H9 (cell line): ENCODE results near the gene TRAP1. TPM values are rescaled to one million over a fixed set of nuclear protein-coding genes. Genes with fewer than 3 reads are reported as not detected.
"Not testable (repeated sequence)": the region's sequence is repeated elsewhere in the genome, so short reads cannot be mapped to it uniquely, and the experiment has no call there.

Experiments
- DNase-seq: peaks from one replicate; pipeline ENCODE4 v3.0.0-alpha.2; 2017
- H2AFZ ChIP-seq: one replicate; pipeline ENCODE4 v1.6.1; 2013; ENCODE audit warnings: mild to moderate bottlenecking, low read length, control low read depth, moderate library complexity
- H2AK5ac ChIP-seq: 2 replicates; pipeline ENCODE4 v1.6.1; 2013; ENCODE audit warnings: low read length, control low read depth, mixed read lengths; ENCODE audit not compliant: insufficient read length
- H2BK120ac ChIP-seq: one replicate; pipeline ENCODE4 v1.6.1; 2013; ENCODE audit warnings: low read depth, mild to moderate bottlenecking, low read length, control low read depth, inconsistent platforms; ENCODE audit not compliant: poor library complexity, severe bottlenecking
- H2BK12ac ChIP-seq: 2 replicates; pipeline ENCODE4 v1.6.1; 2013; ENCODE audit warnings: low read length, control low read depth, mixed read lengths, low read depth; ENCODE audit not compliant: insufficient read length
- H2BK15ac ChIP-seq: 2 replicates; pipeline ENCODE4 v1.6.1; 2013; ENCODE audit warnings: low read depth, low read length, control low read depth
- H2BK20ac ChIP-seq: one replicate; pipeline ENCODE4 v1.6.1; 2013; ENCODE audit warnings: low read depth, mild to moderate bottlenecking, low read length, control low read depth, inconsistent platforms; ENCODE audit not compliant: poor library complexity, severe bottlenecking
- H2BK5ac ChIP-seq: 2 replicates; pipeline ENCODE4 v1.6.1; 2013; ENCODE audit warnings: low read length, control low read depth, mixed read lengths; ENCODE audit not compliant: insufficient read length
- H3K14ac ChIP-seq: 2 replicates; pipeline ENCODE4 v1.6.1; 2013; ENCODE audit warnings: low read length, control low read depth; ENCODE audit not compliant: insufficient read depth
- H3K18ac ChIP-seq: 2 replicates; pipeline ENCODE4 v1.6.1; 2013; ENCODE audit warnings: low read depth, mild to moderate bottlenecking, mixed read lengths, low read length, control low read depth; ENCODE audit not compliant: insufficient read length
- H3K23ac ChIP-seq: 2 replicates; pipeline ENCODE4 v1.6.1; 2013; ENCODE audit warnings: low read length, control low read depth, mixed read lengths, low read depth; ENCODE audit not compliant: insufficient read length
- H3K23me2 ChIP-seq: 2 replicates; pipeline ENCODE4 v1.6.1; 2013; ENCODE audit warnings: low read depth, mild to moderate bottlenecking, mixed read lengths, low read length, control low read depth; ENCODE audit not compliant: insufficient read length, poor library complexity, severe bottlenecking
- H3K27ac ChIP-seq: 2 replicates; pipeline ENCODE4 v1.5.1; 2013; ENCODE audit warnings: low read length, control low read depth, mixed read lengths, low read depth; ENCODE audit not compliant: insufficient read length
- H3K27me3 ChIP-seq: 2 replicates; pipeline ENCODE4 v1.6.1; 2013; ENCODE audit warnings: low read length, control low read depth, inconsistent platforms; ENCODE audit not compliant: insufficient read depth
- H3K4ac ChIP-seq: 2 replicates; pipeline ENCODE4 v1.6.1; 2013; ENCODE audit warnings: low read depth, mild to moderate bottlenecking, control low read depth, inconsistent platforms, low read length, moderate library complexity
- H3K4me1 ChIP-seq: 2 replicates; pipeline ENCODE4 v1.6.1; 2013; ENCODE audit warnings: low read length, control low read depth, inconsistent platforms; ENCODE audit not compliant: insufficient read depth
- H3K4me2 ChIP-seq: 2 replicates; pipeline ENCODE4 v1.6.1; 2013; ENCODE audit warnings: low read length, control low read depth, mixed read lengths; ENCODE audit not compliant: insufficient read length, insufficient read depth
- H3K56ac ChIP-seq: 2 replicates; pipeline ENCODE4 v1.6.1; 2013; ENCODE audit warnings: low read depth, mild to moderate bottlenecking, mixed read lengths, low read length, control low read depth; ENCODE audit not compliant: insufficient read length
- H3K79me1 ChIP-seq: 2 replicates; pipeline ENCODE4 v1.6.1; 2013; ENCODE audit warnings: low read depth, mild to moderate bottlenecking, moderate library complexity, low read length, control low read depth, inconsistent platforms; ENCODE audit not compliant: insufficient read depth, poor library complexity, severe bottlenecking
- H3K79me2 ChIP-seq: 2 replicates; pipeline ENCODE4 v1.6.1; 2013; ENCODE audit warnings: low read length, control low read depth, inconsistent platforms; ENCODE audit not compliant: insufficient read depth
- H3K9ac ChIP-seq: 2 replicates; pipeline ENCODE4 v1.6.1; 2013; ENCODE audit warnings: low read length, control low read depth, mixed read lengths; ENCODE audit not compliant: insufficient read length; ENCODE audit errors: extremely low read depth
- H3K9me3 ChIP-seq: one replicate; pipeline ENCODE4 v1.6.1; 2013; ENCODE audit warnings: low read depth, low read length, inconsistent platforms; ENCODE audit not compliant: control insufficient read depth
- H3T11ph ChIP-seq: one replicate; pipeline ENCODE4 v1.6.1; 2013; ENCODE audit warnings: mild to moderate bottlenecking, low read length, control low read depth, inconsistent platforms
- H4K20me1 ChIP-seq: one replicate; pipeline ENCODE4 v1.6.1; 2013; ENCODE audit not compliant: control insufficient read depth, insufficient read length, insufficient read depth
- H4K5ac ChIP-seq: 2 replicates; pipeline ENCODE4 v1.6.1; 2013; ENCODE audit warnings: low read depth, mild to moderate bottlenecking, mixed read lengths, low read length, control low read depth; ENCODE audit not compliant: insufficient read length
- H4K8ac ChIP-seq: replicated peaks from 2 replicates; pipeline ENCODE4 v1.6.1; 2013; ENCODE audit warnings: low read length, control low read depth, mixed read lengths, low read depth; ENCODE audit not compliant: insufficient read length
- H4K91ac ChIP-seq: 2 replicates; pipeline ENCODE4 v1.6.1; 2013; ENCODE audit warnings: low read depth, mild to moderate bottlenecking, moderate library complexity, mixed read lengths, low read length, control low read depth; ENCODE audit not compliant: insufficient read length
- H3K27ac Mint-ChIP-seq, 3 experiments: 2 replicates in 2 of 3; 3 replicates in 1 of 3; pipeline ENCODE4 v1.8.0; 2020 to 2021; ENCODE audit warnings: mixed read lengths in 3 of 3, mild to moderate bottlenecking in 1 of 3, moderate library complexity in 1 of 3
- H3K27me3 Mint-ChIP-seq: 2 replicates; pipeline ENCODE4 v1.8.0; 2021; ENCODE audit warnings: low read depth, mild to moderate bottlenecking, moderate library complexity, mixed read lengths
- H3K36me3 Mint-ChIP-seq, 3 experiments: 2 replicates in 2 of 3; 3 replicates in 1 of 3; pipeline ENCODE4 v1.8.0; 2020 to 2021; ENCODE audit warnings: low read depth in 3 of 3, mixed read lengths in 3 of 3; ENCODE audit not compliant: insufficient read depth in 1 of 3
- H3K4me1 Mint-ChIP-seq, 2 experiments: 2 replicates each; pipeline ENCODE4 v1.8.0; 2020; ENCODE audit warnings: mixed read lengths in 2 of 2
- H3K4me3 Mint-ChIP-seq, 2 experiments: 2 replicates in 1 of 2; 3 replicates in 1 of 2; pipeline ENCODE4 v1.8.0; 2020 to 2021; ENCODE audit warnings: mild to moderate bottlenecking in 2 of 2, mixed read lengths in 2 of 2, moderate library complexity in 1 of 2
- H3K9me3 Mint-ChIP-seq, 2 experiments: 2 replicates in 1 of 2; 3 replicates in 1 of 2; pipeline ENCODE4 v1.8.0; 2020; ENCODE audit warnings: mild to moderate bottlenecking in 2 of 2, mixed read lengths in 2 of 2, moderate library complexity in 1 of 2
- CTCF ChIP-seq: fragments of 200-600 bp; sonication (generic); conservative IDR thresholded peaks from 3 replicates; pipeline ENCODE4 v1.8.0; 2021; ENCODE audit warnings: antibody characterized with exemption, mild to moderate bottlenecking
- WGBS: extraction: QIAGEN DNeasy Blood & Tissue Kit; methylation state at CpG from one replicate; pipeline ENCODE4 v1.1.7; 2013; ENCODE audit warnings: missing lambda C conversion rate, low lambda C conversion rate, mixed read lengths; ENCODE audit not compliant: insufficient read length; ENCODE audit errors: extremely low coverage; 5-methylcytosine and 5-hydroxymethylcytosine counted together
- total RNA-seq: library from RNA; stranded (reverse); gene quantifications from 2 replicates; pipeline ENCODE4 v1.2.1, GENCODE V29; 2021

TRAP1 gene
- total RNA-seq, 1 experiment from 2014 or later = 211 TPM

- Mint-ChIP-seq H3K9me3 (no peaks in the 10 kb centered on the region; a peak in 1 of 5 replicates), H3K36me3 (peaks cover 5 to 35% (median 19%) of the 10 kb centered on the region in 3 experiments; a peak in 6 of 7 replicates), H3K27me3 (no peaks in the 10 kb centered on the region; the same call in none of the 2 replicates), H3K4me1 (peaks cover 31 to 34% of the 10 kb centered on the region in 2 experiments), H3K27ac (no peak overlapping the region), H3K4me3 (peak overlapping the region; percentile 6 to 36; a peak in 4 of 5 replicates)
- no peaks in the 10 kb centered on the region for H3K9me3 ChIP-seq
- no peak overlapping the region for H3T11ph ChIP-seq
- no peaks in the 10 kb centered on the region for H4K20me1 ChIP-seq
- H3K79me2 ChIP-seq = peaks cover 20% of the 10 kb centered on the region; the same call in 1 of the 2 replicates
- no peak overlapping the region for H2BK15ac ChIP-seq
- no peak for DNase-seq
- no peak overlapping the region for H2BK5ac ChIP-seq
- H2BK12ac ChIP-seq = no peak overlapping the region
- no peak overlapping the region for H3K56ac ChIP-seq
- no peak overlapping the region for H2AFZ ChIP-seq
- no peak overlapping the region for H4K5ac ChIP-seq
- H2BK120ac ChIP-seq = no peak overlapping the region
- H3K23ac ChIP-seq = no peak overlapping the region
- peaks cover 8% of the 10 kb centered on the region for H3K23me2 ChIP-seq
- no peak for TF ChIP-seq CTCF
- H3K4me1 ChIP-seq = no peaks in the 10 kb centered on the region; the same call in 1 of the 2 replicates
- no peak overlapping the region for H3K18ac ChIP-seq
- no peak overlapping the region for H4K8ac ChIP-seq
- H2AK5ac ChIP-seq = no peak overlapping the region
- no peak overlapping the region for H2BK20ac ChIP-seq
- no peak overlapping the region for H3K14ac ChIP-seq
- H4K91ac ChIP-seq = no peak overlapping the region
- H3K4me2 ChIP-seq = no peak overlapping the region
- no peak overlapping the region for H3K4ac ChIP-seq
- H3K27me3 ChIP-seq = no peaks in the 10 kb centered on the region
- H3K27ac ChIP-seq = no peak overlapping the region
- H3K9ac ChIP-seq = no peak overlapping the region
- no CpG with 5 or more reads among the region's 7 CpGs for WGBS
- peaks cover 2% of the 10 kb centered on the region for H3K79me1 ChIP-seq
These were observed 1.9 kb downstream of the TRAP1 start for GRCh38 chr16:3715430-3715829.

GRCh38 chr16:3714378-3714777, 2.9 kb downstream of the TRAP1 start:
- H3K18ac ChIP-seq, H3K4me2 ChIP-seq, H2BK20ac ChIP-seq, H4K91ac ChIP-seq, H4K5ac ChIP-seq, H3K4ac ChIP-seq, H3K27me3 Mint-ChIP-seq, H3K14ac ChIP-seq, H3K9ac ChIP-seq, H4K8ac ChIP-seq, H2BK12ac ChIP-seq, H3K79me1 ChIP-seq, H3K23ac ChIP-seq, H2BK5ac ChIP-seq, H4K20me1 ChIP-seq, H2BK120ac ChIP-seq, H3K9me3 Mint-ChIP-seq, H3K27me3 ChIP-seq, H3K56ac ChIP-seq, H3K27ac ChIP-seq, H3K4me1 ChIP-seq, H2AFZ ChIP-seq, DNase-seq, H3T11ph ChIP-seq, H2AK5ac ChIP-seq, H3K23me2 ChIP-seq, H3K9me3 ChIP-seq, H3K4me3 Mint-ChIP-seq, H2BK15ac ChIP-seq: not testable (repeated sequence)
- peak overlapping the region in 1 of 3 experiments; percentile 21; a peak in 1 of 7 replicates for H3K27ac Mint-ChIP-seq
- peaks cover 20% of the 10 kb centered on the region; the same call in 1 of the 2 replicates for H3K79me2 ChIP-seq
- H3K36me3 Mint-ChIP-seq = peaks cover 10 to 43% (median 24%) of the 10 kb centered on the region in 3 experiments; a peak in 6 of 7 replicates
- no CpG with 5 or more reads among the region's 10 CpGs for WGBS
- H3K4me1 Mint-ChIP-seq = peaks cover 28 to 30% of the 10 kb centered on the region in 2 experiments
